ENCODE measurements around the gene ACADL. TPM values are rescaled to one million over a fixed set of nuclear protein-coding genes. Genes with fewer than 3 reads are reported as not detected.
A peak's percentile ranks its signal among the peaks of the same experiment; 100 is the strongest.
"Not testable (repeated sequence)": the region's sequence is repeated elsewhere in the genome, so short reads cannot be mapped to it uniquely, and the experiment has no call there.

Gene ACADL
- total RNA-seq, 1 donor from 2014 or later: not detected

DNA sequence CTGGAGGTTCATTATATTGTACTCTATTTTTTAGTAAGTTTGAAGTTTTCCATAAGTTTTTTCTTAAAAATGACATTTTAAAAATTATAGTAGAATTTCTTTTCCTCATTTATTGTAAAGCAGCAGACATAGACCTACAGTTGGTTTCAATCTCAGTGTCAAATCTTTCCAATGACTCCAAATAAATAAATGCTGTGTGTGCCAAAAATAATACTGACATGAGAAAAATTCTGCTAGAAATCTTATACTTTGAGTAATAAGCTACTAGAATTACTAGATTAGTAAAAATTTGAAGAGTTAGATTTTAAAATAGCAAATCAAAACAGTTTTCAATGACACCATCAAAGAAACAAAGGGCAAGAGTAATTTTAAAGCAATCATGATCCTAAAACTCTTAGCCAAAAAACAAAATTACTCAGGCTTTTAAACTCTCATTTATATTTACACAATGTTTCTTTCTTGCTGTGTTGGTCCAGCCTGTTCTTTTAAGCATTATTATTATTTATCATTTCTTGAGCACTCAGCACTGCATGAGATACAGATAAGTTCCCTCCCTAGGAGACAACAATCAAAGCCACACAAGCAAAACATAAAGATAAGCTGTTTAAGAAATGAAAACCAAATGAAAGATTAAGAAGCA lies 45.8 kb downstream of the ACADL start:
- no peak overlapping the region for H3K27ac Mint-ChIP-seq (ENCODE audit: unreplicated experiment)
- H3K9me3 Mint-ChIP-seq (ENCODE audit: low read depth): peaks cover 18% of the 10 kb centered on the region
- no peak overlapping the region for H3K4me3 Mint-ChIP-seq (ENCODE audit: unreplicated experiment)
- H3K27me3 Mint-ChIP-seq (ENCODE audit: low read depth): peaks cover 41% of the 10 kb centered on the region
- TF ChIP-seq, protein P1, sequence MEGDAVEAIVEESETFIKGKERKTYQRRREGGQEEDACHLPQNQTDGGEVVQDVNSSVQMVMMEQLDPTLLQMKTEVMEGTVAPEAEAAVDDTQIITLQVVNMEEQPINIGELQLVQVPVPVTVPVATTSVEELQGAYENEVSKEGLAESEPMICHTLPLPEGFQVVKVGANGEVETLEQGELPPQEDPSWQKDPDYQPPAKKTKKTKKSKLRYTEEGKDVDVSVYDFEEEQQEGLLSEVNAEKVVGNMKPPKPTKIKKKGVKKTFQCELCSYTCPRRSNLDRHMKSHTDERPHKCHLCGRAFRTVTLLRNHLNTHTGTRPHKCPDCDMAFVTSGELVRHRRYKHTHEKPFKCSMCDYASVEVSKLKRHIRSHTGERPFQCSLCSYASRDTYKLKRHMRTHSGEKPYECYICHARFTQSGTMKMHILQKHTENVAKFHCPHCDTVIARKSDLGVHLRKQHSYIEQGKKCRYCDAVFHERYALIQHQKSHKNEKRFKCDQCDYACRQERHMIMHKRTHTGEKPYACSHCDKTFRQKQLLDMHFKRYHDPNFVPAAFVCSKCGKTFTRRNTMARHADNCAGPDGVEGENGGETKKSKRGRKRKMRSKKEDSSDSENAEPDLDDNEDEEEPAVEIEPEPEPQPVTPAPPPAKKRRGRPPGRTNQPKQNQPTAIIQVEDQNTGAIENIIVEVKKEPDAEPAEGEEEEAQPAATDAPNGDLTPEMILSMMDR (IDR thresholded peaks at IDR 0.05): no peak
- no peak for DNase-seq (ENCODE audit: low spot score)
- H3K36me3 Mint-ChIP-seq (ENCODE audit: low read depth): peaks cover 16% of the 10 kb centered on the region
- H3K4me1 Mint-ChIP-seq (ENCODE audit: low read depth): no peaks in the 10 kb centered on the region

DNA sequence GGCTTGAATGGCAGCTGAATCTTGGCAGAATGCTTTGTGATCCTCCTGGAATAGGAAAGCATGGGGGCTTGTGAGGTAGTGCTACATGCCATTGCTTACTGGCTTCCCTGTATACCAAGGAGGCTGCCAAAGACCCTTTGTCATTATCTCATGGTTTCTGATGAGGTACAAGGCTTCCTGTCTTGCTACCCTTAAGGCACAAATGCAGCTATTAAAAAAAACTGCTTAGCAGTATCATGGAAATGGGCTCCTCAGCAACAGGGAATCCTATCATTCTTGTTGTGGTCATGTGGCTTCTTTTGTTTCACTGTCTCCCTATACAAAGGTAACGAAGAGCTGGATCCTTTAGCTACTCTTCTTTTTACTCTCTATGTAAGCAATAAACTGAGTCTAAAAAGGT lies 47.5 kb downstream of the ACADL start:
- Mint-ChIP-seq H3K27me3 (ENCODE audit: low read depth) (peaks cover 33% of the 10 kb centered on the region), H3K4me3 (ENCODE audit: unreplicated experiment) (no peak overlapping the region), H3K9me3 (ENCODE audit: low read depth) (peaks cover 4% of the 10 kb centered on the region), H3K4me1 (ENCODE audit: low read depth) (no peaks in the 10 kb centered on the region), H3K27ac (ENCODE audit: unreplicated experiment) (no peak overlapping the region), H3K36me3 (ENCODE audit: low read depth) (peaks cover 3% of the 10 kb centered on the region)
- TF ChIP-seq, protein P1 (IDR thresholded peaks at IDR 0.05): no peak
- no peak for DNase-seq (ENCODE audit: low spot score)

DNA sequence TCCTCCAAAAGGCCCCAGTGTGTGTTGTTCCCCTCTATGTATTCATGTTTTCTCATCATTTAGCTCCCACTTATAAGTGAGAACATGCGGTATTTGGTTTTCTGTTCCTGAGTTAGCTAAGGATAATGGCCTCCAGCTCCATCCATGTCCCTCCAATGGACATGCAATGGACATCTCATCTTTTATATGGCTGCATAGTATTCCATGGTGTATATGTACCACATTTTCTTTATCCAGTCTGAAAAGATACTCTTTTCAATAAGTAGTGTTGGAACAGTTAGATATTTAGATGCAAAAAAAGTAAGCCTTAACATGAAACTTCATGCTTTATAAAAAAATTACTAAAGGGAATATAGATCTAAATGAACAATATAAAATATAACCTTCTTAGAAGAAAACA lies 48.1 kb downstream of the ACADL start:
- H3K27ac Mint-ChIP-seq (ENCODE audit: unreplicated experiment); H3K4me1 Mint-ChIP-seq (ENCODE audit: low read depth); DNase-seq (ENCODE audit: low spot score); H3K4me3 Mint-ChIP-seq (ENCODE audit: unreplicated experiment); H3K36me3 Mint-ChIP-seq (ENCODE audit: low read depth); H3K9me3 Mint-ChIP-seq (ENCODE audit: low read depth): not testable (repeated sequence)
- peaks cover 29% of the 10 kb centered on the region for H3K27me3 Mint-ChIP-seq (ENCODE audit: low read depth)

DNA sequence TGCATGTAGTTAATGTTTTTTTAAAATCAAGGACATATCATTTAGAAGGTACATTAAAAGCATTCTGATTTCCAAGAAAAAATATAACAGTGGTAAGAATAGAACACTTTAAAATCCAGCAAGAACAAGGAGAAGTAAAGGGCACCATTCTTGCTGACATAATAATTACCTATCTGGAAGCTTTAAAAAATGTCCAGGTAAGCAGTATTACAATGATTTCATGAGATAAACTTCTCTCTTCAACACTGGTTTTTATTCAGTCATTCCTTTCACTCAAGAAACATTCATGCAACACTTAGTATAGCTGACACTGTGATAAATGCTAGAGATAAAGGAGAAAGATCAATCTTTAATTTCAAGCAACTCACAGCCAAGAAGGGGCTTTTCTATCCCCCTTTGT lies 51.2 kb downstream of the ACADL start:
- Mint-ChIP-seq H3K4me1 (ENCODE audit: low read depth) (peaks cover 7% of the 10 kb centered on the region), H3K27me3 (ENCODE audit: low read depth) (peaks cover 18% of the 10 kb centered on the region), H3K9me3 (ENCODE audit: low read depth) (no peaks in the 10 kb centered on the region), H3K27ac (ENCODE audit: unreplicated experiment) (no peak overlapping the region), H3K4me3 (ENCODE audit: unreplicated experiment) (no peak overlapping the region), H3K36me3 (ENCODE audit: low read depth) (no peaks in the 10 kb centered on the region)
- TF ChIP-seq, protein P1 (IDR thresholded peaks at IDR 0.05): no peak
- no peak for DNase-seq (ENCODE audit: low spot score)

DNA sequence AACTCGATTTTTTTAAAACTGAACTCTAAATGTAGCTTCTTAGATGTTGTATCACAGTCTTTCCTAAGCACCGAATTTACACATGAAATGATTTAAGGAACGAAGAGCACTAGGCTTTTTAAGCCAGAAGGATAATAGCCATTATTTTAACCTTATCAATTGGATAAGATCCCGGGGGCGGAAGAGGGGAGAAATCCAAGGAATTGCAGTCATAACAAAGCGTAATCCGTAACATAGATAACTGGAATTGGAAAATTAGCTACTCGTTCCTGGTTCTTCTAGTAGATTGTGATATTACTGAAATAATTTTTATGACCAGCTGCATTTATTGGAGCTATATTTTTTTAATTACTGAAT lies 53.0 kb downstream of the ACADL start:
- H3K4me3 Mint-ChIP-seq (ENCODE audit: unreplicated experiment): peak overlapping the region; percentile 88
- H3K4me1 Mint-ChIP-seq (ENCODE audit: low read depth): peaks cover 24% of the 10 kb centered on the region
- peak overlapping the region; percentile 93 for H3K27ac Mint-ChIP-seq (ENCODE audit: unreplicated experiment)
- H3K9me3 Mint-ChIP-seq (ENCODE audit: low read depth): no peaks in the 10 kb centered on the region
- no peak for DNase-seq (ENCODE audit: low spot score)
- H3K27me3 Mint-ChIP-seq (ENCODE audit: low read depth): peaks cover 13% of the 10 kb centered on the region
- H3K36me3 Mint-ChIP-seq (ENCODE audit: low read depth): no peaks in the 10 kb centered on the region
- TF ChIP-seq, protein P1 (IDR thresholded peaks at IDR 0.05): no peak
